Neural cell (in vitro differentiated cells): ENCODE data around the gene CHL1. TPM values are rescaled to one million over a fixed set of nuclear protein-coding genes. Genes with fewer than 3 reads are reported as not detected.

ENCODE experiments used
- H2AFZ ChIP-seq: fragments of 200-600, 300-800 bp; sonication (generic), shearing (Covaris generic); 2 replicates; pipeline ENCODE4 v1.6.0; 2014; ENCODE audit warnings: low read depth, mild to moderate bottlenecking, antibody characterized with exemption, low read length, moderate library complexity
- H3F3A ChIP-seq: fragments of 200-600 bp; shearing (Covaris generic); 2 replicates; pipeline ENCODE4 v1.6.1; 2016; ENCODE audit warnings: mild to moderate bottlenecking, moderate library complexity, mixed read lengths, antibody characterized with exemption, low read length; ENCODE audit not compliant: insufficient read depth, poor library complexity, severe bottlenecking
- H3K27ac ChIP-seq: fragments of 200-600, 300-800 bp; sonication (generic), shearing (Covaris generic); 2 replicates; pipeline ENCODE4 v1.5.1; 2014; ENCODE audit warnings: mild to moderate bottlenecking, low read length, moderate library complexity
- H3K27me3 ChIP-seq: fragments of 300-800, 200-600 bp; sonication (generic), shearing (Covaris generic); 2 replicates; pipeline ENCODE4 v1.6.0; 2014; ENCODE audit warnings: mild to moderate bottlenecking, low read depth, low read length, moderate library complexity; ENCODE audit not compliant: insufficient read depth
- H3K36me3 ChIP-seq: fragments of 300-800, 200-600 bp; sonication (generic), shearing (Covaris generic); 2 replicates; pipeline ENCODE4 v1.5.1; 2014; ENCODE audit warnings: mild to moderate bottlenecking, antibody characterized with exemption, low read length, moderate library complexity; ENCODE audit not compliant: insufficient read depth
- H3K4me2 ChIP-seq: fragments of 300-800, 200-600 bp; sonication (generic), shearing (Covaris generic); 2 replicates; pipeline ENCODE4 v1.6.0; 2014; ENCODE audit warnings: mild to moderate bottlenecking, low read length
- H3K4me3 ChIP-seq: fragments of 300-800, 200-600 bp; sonication (generic), shearing (Covaris generic); 2 replicates; pipeline ENCODE4 v1.5.1; 2014; ENCODE audit warnings: mild to moderate bottlenecking, low read length, moderate library complexity
- H3K79me2 ChIP-seq: fragments of 200-600 bp; shearing (Covaris generic); replicated peaks from 2 replicates; pipeline ENCODE4 v1.6.0; 2014; ENCODE audit warnings: mild to moderate bottlenecking, low read length, moderate library complexity; ENCODE audit not compliant: insufficient read depth
- H3K9ac ChIP-seq: fragments of 300-800, 200-600 bp; sonication (generic), shearing (Covaris generic); 2 replicates; pipeline ENCODE4 v1.6.1; 2016; ENCODE audit warnings: mild to moderate bottlenecking, low read length, mixed read lengths
- H3K9me2 ChIP-seq: fragments of 200-600 bp; shearing (Covaris generic); 2 replicates; pipeline ENCODE4 v1.6.1; 2016; ENCODE audit warnings: mild to moderate bottlenecking, low read length, mixed read lengths; ENCODE audit not compliant: insufficient read depth
- H3K9me3 ChIP-seq: fragments of 200-600, 300-800 bp; sonication (generic), shearing (Covaris generic); 2 replicates; pipeline ENCODE4 v1.6.1; 2016; ENCODE audit warnings: mild to moderate bottlenecking, mixed run types, low read length, moderate library complexity, mixed read lengths
- H4K20me1 ChIP-seq: fragments of 200-600 bp; shearing (Covaris generic); 2 replicates; pipeline ENCODE4 v1.6.1; 2016; ENCODE audit warnings: mild to moderate bottlenecking, mixed run types; ENCODE audit not compliant: insufficient read depth
- EP300 ChIP-seq: fragments of 450-650 bp; conservative IDR thresholded peaks from 2 replicates; pipeline ENCODE4 v1.6.1; 2014; ENCODE audit warnings: antibody characterized with exemption, mild to moderate bottlenecking, moderate library complexity; ENCODE audit not compliant: poor library complexity, severe bottlenecking
- EZH2 ChIP-seq: fragments of 200-600, 300-800 bp; shearing (Covaris generic), sonication (generic); IDR thresholded peaks from 2 replicates; pipeline ENCODE4 v1.6.1; 2014; ENCODE audit warnings: antibody characterized with exemption, low read length, borderline replicate concordance, mild to moderate bottlenecking; ENCODE audit not compliant: insufficient read depth, poor library complexity, severe bottlenecking
- MXI1 ChIP-seq: fragments of 450-650 bp; conservative IDR thresholded peaks from 2 replicates; pipeline ENCODE4 v1.6.1; 2014; ENCODE audit warnings: antibody characterized with exemption, mild to moderate bottlenecking; ENCODE audit not compliant: poor library complexity, severe bottlenecking
- POLR2AphosphoS5 ChIP-seq: IDR thresholded peaks from 2 replicates; pipeline ENCODE4 v1.6.1; 2012
- RAD21 ChIP-seq: fragments of 450-650 bp; conservative IDR thresholded peaks from 2 replicates; pipeline ENCODE4 v1.6.1; 2014; ENCODE audit warnings: antibody characterized with exemption, mild to moderate bottlenecking, moderate library complexity
- SMC3 ChIP-seq: fragments of 450-650 bp; conservative IDR thresholded peaks from 2 replicates; pipeline ENCODE4 v1.6.1; 2014; ENCODE audit warnings: antibody characterized with exemption, mild to moderate bottlenecking, moderate library complexity; ENCODE audit not compliant: poor library complexity
- TAF1 ChIP-seq: IDR thresholded peaks from 2 replicates; pipeline ENCODE4 v1.6.1; 2012; ENCODE audit warnings: low read depth
- polyA plus RNA-seq: library from polyadenylated mRNA; depleted of rRNA; stranded (reverse); fragments of >200 nt; gene quantifications from 2 replicates; pipeline ENCODE4 v1.2.3, GENCODE V29; 2014
- TF ChIP-seq, protein P1 (sequence below): IDR thresholded peaks from 2 replicates; pipeline ENCODE4 v1.6.1; 2012; ENCODE audit warnings: borderline replicate concordance
- TF ChIP-seq, protein P2 (sequence below): fragments of 450-650 bp; IDR thresholded peaks from 2 replicates; pipeline ENCODE4 v1.5.1; 2014; ENCODE audit warnings: antibody characterized with exemption, mild to moderate bottlenecking, moderate library complexity; ENCODE audit not compliant: poor library complexity, severe bottlenecking

CHL1 gene
- polyA plus RNA-seq, 1 donor from 2014 or later, result 199 TPM

DNA sequence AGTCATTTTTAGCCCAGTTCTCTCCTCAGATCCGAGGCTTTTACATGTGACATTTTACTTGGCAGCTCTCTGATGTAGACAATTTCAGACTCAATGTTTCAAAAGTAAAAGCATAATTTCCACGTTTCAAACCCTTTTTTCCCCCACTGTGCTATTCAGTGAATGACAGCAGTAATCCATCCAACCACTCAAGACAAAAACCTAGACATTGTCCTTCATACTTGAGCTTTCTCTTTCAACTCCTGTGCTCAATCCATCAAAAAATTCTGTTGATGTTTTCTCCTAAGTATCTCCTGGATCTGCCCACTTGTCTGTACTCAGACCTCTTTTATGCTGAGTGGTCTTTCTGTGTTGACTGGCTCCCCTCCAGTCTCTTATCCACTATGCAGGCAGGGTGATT lies 214.7 kb downstream of the CHL1 start:
- Histone ChIP-seq H3K9me2 (no peaks in the 10 kb centered on the region), H3K4me3 (peak overlapping the region; percentile 26), H4K20me1 (no peaks in the 10 kb centered on the region), H3K9me3 (no peaks in the 10 kb centered on the region), H3K36me3 (peaks cover 10% of the 10 kb centered on the region), H3F3A (no peaks in the 10 kb centered on the region), H3K27ac (peak overlapping the region; percentile 78), H3K4me2 (peak overlapping the region; percentile 5), H3K9ac (peak overlapping the region; percentile 27), H3K27me3 (no peaks in the 10 kb centered on the region), H2AFZ (no peak overlapping the region), H3K79me2 (no peaks in the 10 kb centered on the region)
- TF ChIP-seq RAD21 (no peak), MXI1 (no peak), SMC3 (no peak), EZH2 (no peak), POLR2AphosphoS5 (peak; percentile 77), TAF1 (no peak), EP300 (peak; percentile 98)
- TF ChIP-seq, protein P1, sequence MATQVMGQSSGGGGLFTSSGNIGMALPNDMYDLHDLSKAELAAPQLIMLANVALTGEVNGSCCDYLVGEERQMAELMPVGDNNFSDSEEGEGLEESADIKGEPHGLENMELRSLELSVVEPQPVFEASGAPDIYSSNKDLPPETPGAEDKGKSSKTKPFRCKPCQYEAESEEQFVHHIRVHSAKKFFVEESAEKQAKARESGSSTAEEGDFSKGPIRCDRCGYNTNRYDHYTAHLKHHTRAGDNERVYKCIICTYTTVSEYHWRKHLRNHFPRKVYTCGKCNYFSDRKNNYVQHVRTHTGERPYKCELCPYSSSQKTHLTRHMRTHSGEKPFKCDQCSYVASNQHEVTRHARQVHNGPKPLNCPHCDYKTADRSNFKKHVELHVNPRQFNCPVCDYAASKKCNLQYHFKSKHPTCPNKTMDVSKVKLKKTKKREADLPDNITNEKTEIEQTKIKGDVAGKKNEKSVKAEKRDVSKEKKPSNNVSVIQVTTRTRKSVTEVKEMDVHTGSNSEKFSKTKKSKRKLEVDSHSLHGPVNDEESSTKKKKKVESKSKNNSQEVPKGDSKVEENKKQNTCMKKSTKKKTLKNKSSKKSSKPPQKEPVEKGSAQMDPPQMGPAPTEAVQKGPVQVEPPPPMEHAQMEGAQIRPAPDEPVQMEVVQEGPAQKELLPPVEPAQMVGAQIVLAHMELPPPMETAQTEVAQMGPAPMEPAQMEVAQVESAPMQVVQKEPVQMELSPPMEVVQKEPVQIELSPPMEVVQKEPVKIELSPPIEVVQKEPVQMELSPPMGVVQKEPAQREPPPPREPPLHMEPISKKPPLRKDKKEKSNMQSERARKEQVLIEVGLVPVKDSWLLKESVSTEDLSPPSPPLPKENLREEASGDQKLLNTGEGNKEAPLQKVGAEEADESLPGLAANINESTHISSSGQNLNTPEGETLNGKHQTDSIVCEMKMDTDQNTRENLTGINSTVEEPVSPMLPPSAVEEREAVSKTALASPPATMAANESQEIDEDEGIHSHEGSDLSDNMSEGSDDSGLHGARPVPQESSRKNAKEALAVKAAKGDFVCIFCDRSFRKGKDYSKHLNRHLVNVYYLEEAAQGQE, result peak; percentile 97
- TF ChIP-seq, protein P2, sequence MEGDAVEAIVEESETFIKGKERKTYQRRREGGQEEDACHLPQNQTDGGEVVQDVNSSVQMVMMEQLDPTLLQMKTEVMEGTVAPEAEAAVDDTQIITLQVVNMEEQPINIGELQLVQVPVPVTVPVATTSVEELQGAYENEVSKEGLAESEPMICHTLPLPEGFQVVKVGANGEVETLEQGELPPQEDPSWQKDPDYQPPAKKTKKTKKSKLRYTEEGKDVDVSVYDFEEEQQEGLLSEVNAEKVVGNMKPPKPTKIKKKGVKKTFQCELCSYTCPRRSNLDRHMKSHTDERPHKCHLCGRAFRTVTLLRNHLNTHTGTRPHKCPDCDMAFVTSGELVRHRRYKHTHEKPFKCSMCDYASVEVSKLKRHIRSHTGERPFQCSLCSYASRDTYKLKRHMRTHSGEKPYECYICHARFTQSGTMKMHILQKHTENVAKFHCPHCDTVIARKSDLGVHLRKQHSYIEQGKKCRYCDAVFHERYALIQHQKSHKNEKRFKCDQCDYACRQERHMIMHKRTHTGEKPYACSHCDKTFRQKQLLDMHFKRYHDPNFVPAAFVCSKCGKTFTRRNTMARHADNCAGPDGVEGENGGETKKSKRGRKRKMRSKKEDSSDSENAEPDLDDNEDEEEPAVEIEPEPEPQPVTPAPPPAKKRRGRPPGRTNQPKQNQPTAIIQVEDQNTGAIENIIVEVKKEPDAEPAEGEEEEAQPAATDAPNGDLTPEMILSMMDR, result no peak

DNA sequence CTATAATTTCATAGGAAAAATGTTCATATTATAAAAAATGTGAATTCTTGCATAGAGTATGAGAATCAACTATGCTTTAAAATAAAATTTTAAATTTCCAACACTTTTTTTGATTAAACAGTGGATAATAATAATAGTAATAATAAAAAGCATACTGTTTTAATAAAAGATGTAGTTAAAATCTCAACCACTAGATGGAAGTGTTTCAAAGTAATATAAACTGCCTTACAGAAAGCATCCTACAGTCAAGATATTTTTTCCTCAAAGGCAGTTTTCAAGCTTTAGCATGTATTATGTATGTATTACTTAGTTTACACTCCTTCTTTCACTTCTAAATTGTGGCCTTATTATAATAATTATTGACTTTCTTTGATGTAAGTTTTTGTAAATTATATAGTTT lies 217.5 kb downstream of the CHL1 start:
- no peak overlapping the region for H3K4me2 ChIP-seq
- H3F3A ChIP-seq, result no peaks in the 10 kb centered on the region
- no peaks in the 10 kb centered on the region for H3K36me3 ChIP-seq
- H2AFZ ChIP-seq, result no peak overlapping the region
- no peaks in the 10 kb centered on the region for H3K9me2 ChIP-seq
- H3K4me3 ChIP-seq, result no peak overlapping the region
- no peak overlapping the region for H3K9ac ChIP-seq
- TF ChIP-seq, protein P2, result peak; percentile 57
- TF ChIP-seq RAD21, result peak; percentile 69
- TF ChIP-seq POLR2AphosphoS5, result no peak
- TF ChIP-seq SMC3, result peak; percentile 52
- no peaks in the 10 kb centered on the region for H3K9me3 ChIP-seq
- no peaks in the 10 kb centered on the region for H4K20me1 ChIP-seq
- H3K27ac ChIP-seq, result no peak overlapping the region
- H3K27me3 ChIP-seq, result no peaks in the 10 kb centered on the region
- no peaks in the 10 kb centered on the region for H3K79me2 ChIP-seq
